GM08714 (cell line): ENCODE results near the gene GRID2.
"Not testable (repeated sequence)": the region's sequence is repeated elsewhere in the genome, so short reads cannot be mapped to it uniquely, and the experiment has no call there.

Experiments used
- H3K4me3 ChIP-seq: fragments of 200-500 bp; sonication (Bioruptor generic); 2 replicates; pipeline ENCODE4 v1.5.1; 2014; ENCODE audit warnings: mild to moderate bottlenecking, low read length, inconsistent platforms
- ZNF274 ChIP-seq: IDR thresholded peaks from 2 replicates; pipeline ENCODE4 v1.6.1; 2012; ENCODE audit warnings: mild to moderate bottlenecking, low read depth, low read length

The GRID2 gene

DNA sequence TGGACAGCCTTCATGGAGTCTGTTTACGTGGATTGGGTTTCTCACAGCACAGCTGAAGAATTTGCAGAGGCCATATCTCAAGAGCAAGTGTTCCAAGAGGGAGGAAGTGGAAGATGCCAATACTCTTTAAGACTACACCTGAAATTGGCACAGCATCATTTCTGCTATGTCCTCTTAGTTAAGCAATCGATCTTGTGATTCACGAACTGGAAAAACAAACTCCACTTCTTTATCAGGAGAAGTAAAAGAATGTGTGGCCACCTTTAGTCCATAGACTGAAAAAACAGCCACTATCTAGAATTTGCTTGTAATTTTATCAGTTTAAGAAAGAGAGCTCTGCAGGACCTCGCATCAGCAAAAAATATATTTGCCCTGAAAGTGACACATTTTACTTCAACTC lies 1051.6 kb downstream of the GRID2 start:
- no peak for TF ChIP-seq ZNF274
- H3K4me3 ChIP-seq = no peak overlapping the region

DNA sequence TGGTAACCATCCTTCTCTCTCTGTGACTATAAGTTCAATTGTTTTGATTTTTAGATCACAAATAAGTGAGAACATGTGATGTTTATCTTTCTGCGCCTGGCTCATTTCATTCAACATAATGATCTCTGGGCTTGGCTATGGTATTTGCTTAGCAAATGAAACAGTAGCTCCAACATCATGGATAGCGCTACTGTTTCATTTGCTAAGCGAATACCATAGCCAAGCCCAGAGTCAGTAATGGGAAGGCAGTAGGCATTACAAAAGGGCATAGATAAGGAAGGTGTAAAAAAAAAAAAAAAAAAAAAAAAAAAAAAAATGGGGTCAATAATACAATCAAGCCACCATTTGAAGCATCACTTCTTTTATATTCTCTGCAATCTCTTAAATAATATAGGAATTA lies 1055.8 kb downstream of the GRID2 start:
- TF ChIP-seq ZNF274 = no peak
- H3K4me3 ChIP-seq = no peak overlapping the region

DNA sequence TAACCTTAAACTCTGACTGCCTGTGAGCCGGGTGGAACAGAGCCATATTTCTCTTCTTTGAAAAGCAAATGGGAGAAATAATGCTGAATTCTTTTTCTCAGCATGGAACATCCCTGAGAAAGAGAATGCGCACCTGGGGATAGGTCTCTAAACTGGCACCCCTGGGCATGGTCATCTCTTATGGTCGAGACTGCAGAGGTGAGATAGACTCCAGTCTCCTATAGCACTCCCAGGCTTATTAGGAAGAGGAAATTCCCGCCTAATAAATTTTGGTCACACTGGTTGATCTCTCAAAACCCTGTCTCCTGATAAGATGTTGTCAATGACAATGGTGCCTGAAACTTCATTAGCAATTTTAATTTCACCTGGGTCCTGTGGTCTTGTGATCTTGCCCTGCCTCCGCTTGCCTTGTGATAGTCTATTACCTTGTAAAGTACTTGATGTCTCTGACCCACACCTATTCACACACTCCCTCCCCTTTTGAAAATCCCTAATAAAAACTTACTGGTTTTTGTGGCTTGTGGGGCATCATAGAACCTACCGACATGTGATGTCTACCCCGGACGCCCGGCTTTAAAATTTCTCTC lies 1062.5 kb downstream of the GRID2 start:
- H3K4me3 ChIP-seq = not testable (repeated sequence)

DNA sequence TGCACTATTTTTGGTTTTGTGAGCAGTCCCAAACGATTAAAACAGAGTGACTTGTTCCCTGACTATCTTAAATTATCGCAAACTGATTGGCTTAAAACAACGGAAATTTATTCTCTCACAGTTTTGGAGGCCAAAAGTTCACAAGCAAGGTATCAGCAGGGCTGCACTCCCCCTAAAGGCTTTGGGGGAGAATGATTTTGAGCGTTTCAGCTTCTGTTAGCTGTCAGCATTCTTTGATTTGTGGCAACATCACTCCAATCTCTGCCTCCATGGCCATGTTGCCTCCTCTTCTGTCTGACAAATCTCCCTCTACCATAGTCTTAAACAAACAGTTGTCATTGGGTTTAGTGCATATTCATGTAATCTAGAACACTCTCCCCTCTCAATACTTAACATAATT lies 1065.2 kb downstream of the GRID2 start:
- no peak for TF ChIP-seq ZNF274
- H3K4me3 ChIP-seq = no peak overlapping the region

DNA sequence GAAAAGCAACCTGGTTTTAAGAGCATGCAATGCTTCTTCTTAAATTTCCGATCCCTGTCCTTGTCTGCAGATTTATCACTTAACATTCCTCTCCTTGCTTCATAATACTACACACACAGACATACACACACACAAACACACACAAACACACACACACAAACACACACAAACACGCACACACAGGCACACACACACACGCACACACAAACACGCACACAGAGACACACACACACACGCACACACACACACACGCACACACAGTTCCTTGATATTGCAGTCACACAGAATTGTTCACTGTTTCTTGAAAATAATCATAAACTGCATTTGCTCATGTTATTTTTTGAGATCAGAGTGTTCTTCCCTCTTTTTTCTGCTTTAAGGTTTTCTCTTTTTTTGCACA lies 1066.5 kb downstream of the GRID2 start:
- no peak overlapping the region for H3K4me3 ChIP-seq
- TF ChIP-seq ZNF274 = no peak

DNA sequence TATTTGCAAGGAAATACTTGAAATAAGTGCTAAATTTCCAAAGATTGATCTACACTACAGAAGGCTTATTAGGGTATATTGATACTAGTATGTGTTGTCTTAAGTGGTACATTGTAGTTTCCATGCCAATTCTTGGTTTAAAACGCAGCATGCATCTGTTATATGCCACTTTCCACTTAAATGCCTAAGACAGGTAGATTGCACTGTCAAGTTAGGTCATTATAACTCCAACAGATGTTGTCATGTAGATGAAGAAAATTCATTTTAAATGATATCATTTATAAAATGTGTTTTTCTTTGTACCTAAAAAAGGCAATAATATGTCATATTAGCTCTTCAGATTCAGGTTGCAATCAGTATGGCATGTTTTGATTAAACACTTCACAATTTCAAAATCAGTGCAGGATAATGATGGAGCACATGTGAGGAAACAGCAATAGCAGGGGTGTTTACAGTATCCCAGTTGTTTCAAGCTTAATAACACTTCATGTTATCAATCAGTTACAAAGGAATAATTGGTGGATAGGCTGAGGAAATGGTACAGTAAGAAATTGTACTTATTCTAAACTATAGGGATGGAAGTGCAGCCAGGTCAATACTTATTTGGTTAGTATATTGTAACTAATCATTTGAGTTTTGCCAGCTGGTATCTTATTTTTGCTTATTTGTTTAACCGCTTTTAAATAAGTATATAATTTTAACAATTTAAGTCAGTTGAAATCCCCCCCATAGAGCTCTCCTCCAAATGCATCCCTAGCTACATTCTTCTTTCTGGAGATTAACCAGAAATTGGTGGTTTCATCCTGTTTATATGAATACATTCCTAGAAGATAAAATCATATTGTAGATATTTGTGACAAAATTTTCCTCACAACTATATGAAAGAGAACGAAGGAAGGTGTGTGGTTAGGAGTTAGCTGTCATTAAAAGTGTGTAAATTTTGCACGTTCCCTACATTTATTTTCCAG lies 1070.4 kb downstream of the GRID2 start:
- no peak overlapping the region for H3K4me3 ChIP-seq
- no peak for TF ChIP-seq ZNF274

DNA sequence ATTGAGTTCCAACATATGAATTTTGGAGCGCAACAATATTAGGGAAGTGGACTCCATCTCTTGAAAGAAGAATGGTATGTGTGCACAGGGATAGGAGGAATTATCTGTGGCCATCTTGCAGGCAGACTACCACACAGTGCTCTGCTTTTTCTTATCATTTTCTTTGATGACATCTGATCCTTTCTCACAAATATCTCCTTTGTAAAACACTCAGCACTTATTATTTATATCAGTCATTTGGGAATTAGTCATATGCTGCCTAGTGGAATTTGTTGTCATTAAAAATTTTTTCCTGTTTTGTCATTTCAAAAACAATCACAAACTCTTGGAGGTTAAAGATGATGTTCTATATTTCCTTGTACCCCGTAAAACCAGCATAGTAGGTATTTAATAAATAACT lies 1080.5 kb downstream of the GRID2 start:
- TF ChIP-seq ZNF274 = no peak

DNA sequence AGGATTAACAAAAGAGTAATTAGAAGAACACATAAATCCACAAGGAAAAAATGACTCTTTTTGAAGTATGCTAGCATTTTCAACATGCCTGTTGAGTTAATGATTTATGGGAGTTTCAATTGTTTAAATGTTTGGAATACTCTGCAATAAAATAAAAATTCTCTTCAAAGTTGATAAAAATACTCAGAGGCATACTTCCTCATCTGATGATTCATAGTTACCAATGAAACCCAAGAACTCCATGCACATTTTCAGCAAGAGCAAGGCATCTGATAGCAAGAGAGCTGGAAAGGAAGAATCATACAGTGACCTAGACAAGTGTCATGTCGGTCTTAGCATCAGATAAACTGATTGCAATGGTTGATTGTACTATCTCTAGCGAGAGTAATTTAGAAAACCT lies 1081.1 kb downstream of the GRID2 start:
- no peak overlapping the region for H3K4me3 ChIP-seq
- TF ChIP-seq ZNF274 = no peak

More for the DNA sequence above, 1080.5 kb downstream of the GRID2 start:
- no peak overlapping the region for H3K4me3 ChIP-seq

DNA sequence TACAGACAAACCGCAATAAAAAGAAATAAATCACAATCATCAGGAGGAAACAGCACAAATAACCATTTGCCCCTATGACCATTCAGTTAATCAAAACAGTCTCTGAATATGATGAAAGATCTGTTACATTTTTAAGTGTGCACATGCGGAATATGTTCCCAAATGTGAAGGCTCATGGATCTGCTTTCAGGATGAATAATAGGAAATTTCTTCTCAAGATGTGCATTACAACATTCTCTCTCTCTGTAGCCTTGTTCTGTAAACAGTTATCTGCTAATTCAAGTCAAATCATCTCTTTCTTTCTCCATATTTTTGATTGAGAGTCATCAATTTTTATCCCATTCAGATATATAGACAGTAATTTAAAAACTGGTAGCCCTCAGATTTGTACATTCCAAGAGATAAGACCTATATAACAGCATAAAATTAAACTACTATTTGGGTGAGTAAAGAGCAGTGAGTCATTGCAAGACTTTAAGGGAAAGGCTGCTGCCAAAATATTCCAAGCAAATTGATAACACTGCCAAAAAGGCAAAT lies 1090.8 kb downstream of the GRID2 start:
- TF ChIP-seq ZNF274 = no peak
- no peak overlapping the region for H3K4me3 ChIP-seq

DNA sequence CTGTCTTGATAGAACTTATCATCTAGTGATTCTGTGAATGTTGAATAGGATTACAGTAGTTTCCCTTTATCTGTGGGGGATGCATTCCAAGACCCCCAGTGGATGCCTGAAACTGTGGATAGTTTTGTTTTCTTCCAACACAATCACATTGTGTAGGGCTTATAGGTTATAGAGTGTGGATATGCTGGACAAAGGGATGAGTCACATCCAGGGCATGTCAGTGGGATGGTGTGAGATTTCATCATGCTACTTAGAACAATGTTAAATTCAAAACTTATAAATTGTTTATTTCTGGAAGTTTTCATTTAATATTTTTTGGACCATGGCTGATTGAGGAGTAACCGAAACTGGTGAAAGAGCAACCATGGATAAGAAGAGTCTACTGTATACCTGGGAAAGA lies 1092.5 kb downstream of the GRID2 start:
- H3K4me3 ChIP-seq = no peak overlapping the region
- no peak for TF ChIP-seq ZNF274

DNA sequence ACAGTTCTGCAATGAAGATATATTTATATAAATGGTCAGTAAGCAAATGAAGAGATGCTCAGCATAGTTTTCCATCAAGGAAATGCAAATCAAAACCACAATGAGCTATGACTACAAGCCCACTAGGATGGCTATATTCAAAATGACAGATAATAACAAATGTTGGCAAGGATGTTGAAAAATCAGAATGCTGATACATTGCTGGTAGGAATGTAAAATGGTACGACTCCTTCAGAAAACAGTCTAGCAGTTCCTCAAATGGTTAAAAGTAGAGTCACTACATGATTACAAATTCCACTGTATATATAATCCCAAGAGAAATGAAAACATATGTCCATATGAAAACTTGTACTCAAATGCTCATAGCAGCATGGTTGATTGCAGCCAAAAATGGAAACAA lies 1099.8 kb downstream of the GRID2 start:
- no peak overlapping the region for H3K4me3 ChIP-seq
- no peak for TF ChIP-seq ZNF274

DNA sequence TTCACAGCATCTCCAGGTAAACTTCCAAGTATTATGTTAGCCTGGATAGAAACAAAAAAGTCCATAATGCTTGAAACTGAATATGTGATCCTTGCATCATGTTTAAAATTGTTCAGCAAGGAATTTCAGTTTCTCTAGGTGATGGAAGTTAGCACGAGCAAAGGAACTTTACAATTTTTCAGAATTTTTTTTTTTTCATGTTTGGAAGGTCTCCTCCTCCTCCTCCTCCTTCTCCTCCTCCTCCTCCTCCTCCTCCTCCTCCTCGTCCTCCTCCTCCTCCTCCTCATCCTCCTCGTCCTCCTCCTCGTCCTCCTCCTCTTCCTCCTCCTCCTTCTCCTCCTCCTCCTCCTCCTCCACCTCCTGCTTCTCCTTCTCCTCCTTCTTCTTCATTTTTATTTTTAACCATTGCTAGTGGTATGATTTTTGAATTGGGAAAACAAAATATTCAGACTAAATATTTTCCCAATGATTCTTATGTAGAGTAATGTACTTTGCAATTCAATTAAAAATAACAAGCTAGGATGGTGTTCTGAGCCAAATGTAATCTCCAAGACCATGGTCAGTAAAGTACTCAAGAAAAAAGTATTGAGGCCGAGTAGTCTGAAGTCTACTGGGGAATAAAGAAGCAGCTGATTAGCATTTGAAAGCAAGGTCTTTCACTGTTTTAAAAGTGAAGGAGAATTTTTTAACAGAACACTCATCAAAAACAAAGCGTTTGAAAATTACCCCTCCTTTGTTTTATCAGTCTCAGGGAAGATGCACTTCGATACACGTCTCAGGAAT lies 1103.9 kb downstream of the GRID2 start:
- H3K4me3 ChIP-seq = no peak overlapping the region
- TF ChIP-seq ZNF274 = no peak

DNA sequence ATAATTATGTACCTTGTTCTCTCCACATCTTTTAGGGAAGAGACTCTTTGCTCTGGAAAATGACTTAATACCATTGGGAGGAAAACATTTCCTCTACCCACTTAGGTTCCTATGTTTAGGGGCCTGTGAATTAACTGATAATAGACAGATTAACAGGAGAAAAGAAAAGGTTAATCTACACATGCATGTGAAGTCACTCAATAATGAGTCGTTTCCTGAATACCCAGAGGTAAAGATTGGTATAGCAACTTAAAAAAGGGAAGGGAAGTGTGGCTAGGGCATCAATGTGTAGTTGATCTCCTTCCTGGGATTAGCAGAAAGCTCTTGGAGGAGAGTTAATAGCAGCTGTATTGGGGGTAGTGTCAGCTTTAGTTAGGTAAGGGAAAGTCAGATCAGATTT lies 1105.3 kb downstream of the GRID2 start:
- no peak overlapping the region for H3K4me3 ChIP-seq
- no peak for TF ChIP-seq ZNF274

DNA sequence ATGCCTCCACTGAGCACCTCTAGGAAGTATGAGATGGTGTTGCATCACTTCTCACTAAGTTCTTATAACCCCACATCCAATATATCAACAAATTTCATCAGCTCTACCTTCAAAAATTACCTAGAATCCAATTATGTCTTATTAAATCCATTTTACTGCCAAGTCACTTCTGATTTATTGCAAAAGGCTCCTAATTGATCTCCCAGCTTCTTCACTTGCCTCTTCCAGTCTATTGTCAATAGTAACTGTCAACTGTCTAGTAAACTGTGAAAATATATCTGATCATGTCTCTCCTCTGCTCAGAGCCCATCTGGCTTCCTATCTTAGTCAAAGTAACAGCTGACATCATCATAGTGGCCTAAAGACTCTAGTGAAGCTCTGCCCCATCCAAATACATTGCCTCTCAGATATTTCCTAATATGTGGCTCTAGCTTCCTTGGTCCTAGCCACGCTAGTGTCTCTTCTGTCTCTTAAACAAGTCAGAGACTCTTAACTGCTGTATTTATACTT lies 1110.3 kb downstream of the GRID2 start:
- TF ChIP-seq ZNF274 = no peak

More for the DNA sequence above, 1110.3 kb downstream of the GRID2 start:
- H3K4me3 ChIP-seq = no peak overlapping the region
